ENCODE results near the gene ARHGEF3.

- TF ChIP-seq CTCF (IDR thresholded peaks at IDR 0.05; ENCODE audit: insufficient read depth, low read length) (no peak), REST (IDR thresholded peaks at IDR 0.05; ENCODE audit: insufficient replicate concordance, low read depth) (no peak)
Measured at GRCh38 chr3:56751056-56751707, 50.6 kb downstream of the ARHGEF3 start.
